ENCODE measurements around the gene NR2E1.

Gene NR2E1

GRCh38 chr6:108171291-108171917 lies 5.6 kb downstream of the NR2E1 start:
- DNase-seq (ENCODE audit: low spot score) = no peak

- DNase-seq (ENCODE audit: low spot score) = no peak
These were observed 6.2 kb downstream of the NR2E1 start for GRCh38 chr6:108171918-108172516.

GRCh38 chr6:108174371-108175175 lies 8.8 kb downstream of the NR2E1 start:
- DNase-seq (ENCODE audit: low spot score) = no peak

GRCh38 chr6:108175176-108175591 lies 9.4 kb downstream of the NR2E1 start:
- no peak for DNase-seq (ENCODE audit: low spot score)

GRCh38 chr6:108175592-108176279 lies 9.9 kb downstream of the NR2E1 start:
- DNase-seq (ENCODE audit: low spot score) = no peak

- DNase-seq (ENCODE audit: low spot score) = no peak
These were observed 10.7 kb downstream of the NR2E1 start for GRCh38 chr6:108176281-108177089.

- DNase-seq (ENCODE audit: low spot score) = no peak
These were observed 13.9 kb downstream of the NR2E1 start for GRCh38 chr6:108179741-108180140.

GRCh38 chr6:108180266-108180665 lies 14.4 kb downstream of the NR2E1 start:
- DNase-seq (ENCODE audit: low spot score) = no peak

GRCh38 chr6:108180776-108181175 lies 15.0 kb downstream of the NR2E1 start:
- DNase-seq (ENCODE audit: low spot score) = no peak

GRCh38 chr6:108186226-108186625 lies 20.4 kb downstream of the NR2E1 start:
- peak; percentile 24 for DNase-seq (ENCODE audit: low spot score)

GRCh38 chr6:108187519-108187918 lies 21.7 kb downstream of the NR2E1 start:
- DNase-seq (ENCODE audit: low spot score) = no peak

- no peak for DNase-seq (ENCODE audit: low spot score)
These were observed 27.3 kb downstream of the NR2E1 start for GRCh38 chr6:108193131-108193530.

- DNase-seq (ENCODE audit: low spot score) = no peak
These were observed 28.0 kb downstream of the NR2E1 start for GRCh38 chr6:108193835-108194234.

GRCh38 chr6:108194503-108194902 lies 28.7 kb downstream of the NR2E1 start:
- no peak for DNase-seq (ENCODE audit: low spot score)

- no peak for DNase-seq (ENCODE audit: low spot score)
These were observed 29.4 kb downstream of the NR2E1 start for GRCh38 chr6:108195209-108195608.

- DNase-seq (ENCODE audit: low spot score) = no peak
These were observed 33.1 kb downstream of the NR2E1 start for GRCh38 chr6:108198761-108199498.

GRCh38 chr6:108200186-108200585 lies 34.4 kb downstream of the NR2E1 start:
- DNase-seq (ENCODE audit: low spot score) = no peak

GRCh38 chr6:108200631-108201030 lies 34.8 kb downstream of the NR2E1 start:
- DNase-seq (ENCODE audit: low spot score) = peak; percentile 26

- DNase-seq (ENCODE audit: low spot score) = peak; percentile 43
These were observed 37.6 kb downstream of the NR2E1 start for GRCh38 chr6:108203189-108204112.

GRCh38 chr6:108207013-108207412 lies 41.2 kb downstream of the NR2E1 start:
- no peak for DNase-seq (ENCODE audit: low spot score)

Measured in kidney tubule cell (primary cell).